ENCODE results near the gene FBP2. TPM values are rescaled to one million over a fixed set of nuclear protein-coding genes. Genes with fewer than 3 reads are reported as not detected.

Gene FBP2
- polyA plus RNA-seq, 1 donor (not counting 4 experiments of a cell fraction or from before 2014, with no cell fraction given): not detected

DNA sequence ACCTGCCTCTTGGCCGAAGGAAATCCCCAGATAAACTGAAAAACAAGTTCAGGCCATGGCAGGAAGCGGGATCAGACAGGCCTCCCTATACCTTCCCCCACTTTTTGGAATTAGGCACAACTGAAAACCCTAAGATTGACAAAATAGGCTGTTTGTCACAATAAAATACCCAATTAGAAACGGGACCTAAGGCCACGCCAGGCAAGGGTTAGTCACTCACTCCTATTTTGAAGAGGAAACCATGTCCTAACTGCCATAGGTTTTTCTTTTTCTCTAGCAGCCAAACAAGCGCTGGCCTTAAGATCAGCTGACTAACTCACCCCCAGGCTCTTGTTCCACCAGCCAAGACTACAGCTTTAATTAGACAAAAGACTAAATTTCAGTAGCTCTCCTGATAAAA is 11.9 kb downstream of the FBP2 start:
- no peak overlapping the region for H3K27ac ChIP-seq (ENCODE audit: control insufficient read depth, insufficient read depth, low read length)
- peak overlapping the region; percentile 81 for H2AFZ ChIP-seq (ENCODE audit: control insufficient read depth, low read length)
- H3K36me3 ChIP-seq (ENCODE audit: control insufficient read depth in 2 of 2, extremely low read depth in 1 of 2, insufficient read depth in 2 of 2, low read length in 2 of 2): no peaks in the 10 kb centered on the region
- TF ChIP-seq, protein P1, sequence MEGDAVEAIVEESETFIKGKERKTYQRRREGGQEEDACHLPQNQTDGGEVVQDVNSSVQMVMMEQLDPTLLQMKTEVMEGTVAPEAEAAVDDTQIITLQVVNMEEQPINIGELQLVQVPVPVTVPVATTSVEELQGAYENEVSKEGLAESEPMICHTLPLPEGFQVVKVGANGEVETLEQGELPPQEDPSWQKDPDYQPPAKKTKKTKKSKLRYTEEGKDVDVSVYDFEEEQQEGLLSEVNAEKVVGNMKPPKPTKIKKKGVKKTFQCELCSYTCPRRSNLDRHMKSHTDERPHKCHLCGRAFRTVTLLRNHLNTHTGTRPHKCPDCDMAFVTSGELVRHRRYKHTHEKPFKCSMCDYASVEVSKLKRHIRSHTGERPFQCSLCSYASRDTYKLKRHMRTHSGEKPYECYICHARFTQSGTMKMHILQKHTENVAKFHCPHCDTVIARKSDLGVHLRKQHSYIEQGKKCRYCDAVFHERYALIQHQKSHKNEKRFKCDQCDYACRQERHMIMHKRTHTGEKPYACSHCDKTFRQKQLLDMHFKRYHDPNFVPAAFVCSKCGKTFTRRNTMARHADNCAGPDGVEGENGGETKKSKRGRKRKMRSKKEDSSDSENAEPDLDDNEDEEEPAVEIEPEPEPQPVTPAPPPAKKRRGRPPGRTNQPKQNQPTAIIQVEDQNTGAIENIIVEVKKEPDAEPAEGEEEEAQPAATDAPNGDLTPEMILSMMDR (optimal IDR thresholded peaks at IDR 0.05 in 1 of 3, IDR thresholded peaks at IDR 0.05 in 1 of 3, conservative IDR thresholded peaks at IDR 0.05 in 1 of 3; ENCODE audit: extremely low read depth in 1 of 3, insufficient read depth in 2 of 3, low read length in 3 of 3): no peak
- TF ChIP-seq EZH2 (IDR thresholded peaks at IDR 0.05; ENCODE audit: low read length): no peak
- DNase-seq (ENCODE audit: low read depth, low spot score) (no peak), FAIRE-seq (peak; percentile 52)
- no peak overlapping the region for H3K4me3 ChIP-seq (ENCODE audit: control insufficient read depth in 2 of 3, extremely low read depth in 1 of 3, insufficient read depth in 2 of 3, low read depth in 1 of 3, low read length in 3 of 3)
- peak overlapping the region; percentile 67 for H3K4me2 ChIP-seq (ENCODE audit: control insufficient read depth, extremely low read depth, insufficient read depth, low read depth, low read length)
- H3K9ac ChIP-seq (ENCODE audit: control insufficient read depth, extremely low read depth, insufficient read depth, low read length): no peak overlapping the region
- dilution Hi-C loops (cut with MboI; ENCODE audit: extremely low pct_ligation_motif_present, low sequenced_read_pairs): no loop called here
- no peaks in the 10 kb centered on the region for H4K20me1 ChIP-seq (ENCODE audit: control insufficient read depth, extremely low read depth, insufficient read depth, low read length)
- H3K4me1 ChIP-seq (ENCODE audit: control insufficient read depth, extremely low read depth, insufficient read depth, low read length): peaks cover 11% of the 10 kb centered on the region
- no peaks in the 10 kb centered on the region for H3K9me3 ChIP-seq (ENCODE audit: control insufficient read depth, low read depth, low read length)
- no peaks in the 10 kb centered on the region for H3K27me3 ChIP-seq (ENCODE audit: control insufficient read depth, extremely low read depth, insufficient read depth, low read length)
- H3K79me2 ChIP-seq (ENCODE audit: control insufficient read depth, insufficient read depth, low read length): no peaks in the 10 kb centered on the region
- no peaks in the 10 kb centered on the region for H3K9me1 ChIP-seq (ENCODE audit: control insufficient read depth, extremely low read depth, insufficient read depth, low read length)

DNA sequence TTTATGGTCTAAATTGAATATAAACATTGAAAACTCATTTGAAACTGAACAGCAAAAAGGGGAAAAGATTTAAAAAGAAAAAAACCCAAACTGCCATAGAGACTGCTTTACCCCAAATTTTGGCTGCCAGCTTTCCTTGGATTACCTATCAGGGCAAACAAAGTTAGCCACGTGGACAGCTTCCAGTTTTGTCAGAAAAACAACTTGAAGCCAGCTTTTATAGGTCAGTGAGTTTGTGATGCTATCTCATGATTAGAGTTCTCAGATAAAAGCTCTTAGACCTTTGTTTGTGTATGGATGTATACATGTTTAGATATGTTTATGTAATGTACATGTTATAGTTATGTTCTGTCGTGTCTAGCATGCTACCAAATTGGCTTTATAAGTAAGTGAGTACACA is 16.1 kb downstream of the FBP2 start:
- Histone ChIP-seq H3K9me1 (ENCODE audit: control insufficient read depth, extremely low read depth, insufficient read depth, low read length) (no peaks in the 10 kb centered on the region), H3K9ac (ENCODE audit: control insufficient read depth, extremely low read depth, insufficient read depth, low read length) (no peak overlapping the region), H3K4me3 (ENCODE audit: control insufficient read depth in 2 of 3, extremely low read depth in 1 of 3, insufficient read depth in 2 of 3, low read depth in 1 of 3, low read length in 3 of 3) (no peak overlapping the region), H3K27ac (ENCODE audit: control insufficient read depth, insufficient read depth, low read length) (no peak overlapping the region), H3K9me3 (ENCODE audit: control insufficient read depth, low read depth, low read length) (no peaks in the 10 kb centered on the region), H2AFZ (ENCODE audit: control insufficient read depth, low read length) (no peak overlapping the region), H3K36me3 (ENCODE audit: control insufficient read depth in 2 of 2, extremely low read depth in 1 of 2, insufficient read depth in 2 of 2, low read length in 2 of 2) (no peaks in the 10 kb centered on the region), H3K79me2 (ENCODE audit: control insufficient read depth, insufficient read depth, low read length) (no peaks in the 10 kb centered on the region), H3K4me2 (ENCODE audit: control insufficient read depth, extremely low read depth, insufficient read depth, low read depth, low read length) (no peak overlapping the region), H3K4me1 (ENCODE audit: control insufficient read depth, extremely low read depth, insufficient read depth, low read length) (peaks cover 11% of the 10 kb centered on the region), H3K27me3 (ENCODE audit: control insufficient read depth, extremely low read depth, insufficient read depth, low read length) (no peaks in the 10 kb centered on the region), H4K20me1 (ENCODE audit: control insufficient read depth, extremely low read depth, insufficient read depth, low read length) (no peaks in the 10 kb centered on the region)
- FAIRE-seq (no peak), DNase-seq (ENCODE audit: low read depth, low spot score) (no peak)
- TF ChIP-seq EZH2 (IDR thresholded peaks at IDR 0.05; ENCODE audit: low read length): no peak
- TF ChIP-seq, protein P1 (optimal IDR thresholded peaks at IDR 0.05 in 1 of 3, IDR thresholded peaks at IDR 0.05 in 1 of 3, conservative IDR thresholded peaks at IDR 0.05 in 1 of 3; ENCODE audit: extremely low read depth in 1 of 3, insufficient read depth in 2 of 3, low read length in 3 of 3): no peak
- dilution Hi-C loops (cut with MboI; ENCODE audit: extremely low pct_ligation_motif_present, low sequenced_read_pairs): no loop called here
